GM12878 (cell line): ENCODE data around the gene KRTAP1-3.

Experiments used
- EP300 ChIP-seq, 2 experiments: fragments of 150-350 bp in 1 of 2; IDR thresholded peaks; 2 replicates each; pipeline ENCODE4 v1.6.1; 2011 to 2012; ENCODE audit warnings: low read depth in 2 of 2, low read length in 2 of 2, borderline replicate concordance in 1 of 2, improper control_type of control experiment in 1 of 2, inconsistent platforms in 1 of 2; ENCODE audit not compliant: control insufficient read depth in 1 of 2
- FOXK2 ChIP-seq: fragments of 450-650 bp; IDR thresholded peaks from 2 replicates; pipeline ENCODE4 v1.6.1; 2017; ENCODE audit warnings: mild to moderate bottlenecking, moderate library complexity
- MXI1 ChIP-seq: fragments of 150-350 bp; IDR thresholded peaks from 2 replicates; pipeline ENCODE4 v1.6.1; 2011; ENCODE audit warnings: low read depth, mild to moderate bottlenecking, inconsistent platforms, low read length, improper control_type of control experiment
- POLR2A ChIP-seq: IDR thresholded peaks from 2 replicates; pipeline ENCODE4 v1.6.1; 2011; ENCODE audit warnings: low read depth, mild to moderate bottlenecking, low read length
- ZNF274 ChIP-seq: IDR thresholded peaks from one replicate; pipeline ENCODE4 v1.8.0; 2011; ENCODE audit not compliant: insufficient read length, insufficient read depth
- TF ChIP-seq, protein P1 (sequence below): IDR thresholded peaks from 2 replicates; pipeline ENCODE4 v1.6.1; 2011; ENCODE audit warnings: low read depth, low read length, improper control_type of control experiment, borderline replicate concordance
- TF ChIP-seq, protein P2 (sequence below): fragments of 450-650 bp; formaldehyde crosslinking; IDR thresholded peaks from 2 replicates; pipeline ENCODE4 v1.4.0; 2020; ENCODE audit warnings: mild to moderate bottlenecking, moderate library complexity

DNA sequence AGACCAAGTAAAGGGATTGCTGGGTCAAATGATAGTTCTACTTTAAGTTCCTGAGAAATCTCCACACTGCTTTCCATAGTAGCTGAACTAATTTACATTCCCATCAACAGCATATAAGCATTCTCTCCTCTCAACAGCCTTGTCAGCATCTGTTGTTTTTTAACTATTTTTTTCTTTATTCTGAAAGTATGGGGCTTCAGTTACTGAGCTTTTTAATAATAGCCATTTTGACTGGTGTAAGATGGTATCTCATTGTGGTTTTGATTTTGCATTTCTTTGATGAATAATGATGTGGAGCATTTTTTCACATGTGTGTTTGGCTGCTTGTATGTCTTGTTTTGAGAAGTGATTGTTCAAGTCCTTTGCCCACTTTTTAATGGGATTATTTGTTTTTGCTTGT is 17.9 kb upstream of the KRTAP1-3 start:
- TF ChIP-seq, protein P1, sequence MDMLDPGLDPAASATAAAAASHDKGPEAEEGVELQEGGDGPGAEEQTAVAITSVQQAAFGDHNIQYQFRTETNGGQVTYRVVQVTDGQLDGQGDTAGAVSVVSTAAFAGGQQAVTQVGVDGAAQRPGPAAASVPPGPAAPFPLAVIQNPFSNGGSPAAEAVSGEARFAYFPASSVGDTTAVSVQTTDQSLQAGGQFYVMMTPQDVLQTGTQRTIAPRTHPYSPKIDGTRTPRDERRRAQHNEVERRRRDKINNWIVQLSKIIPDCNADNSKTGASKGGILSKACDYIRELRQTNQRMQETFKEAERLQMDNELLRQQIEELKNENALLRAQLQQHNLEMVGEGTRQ = no peak
- TF ChIP-seq POLR2A (no peak), ZNF274 (no peak), MXI1 (no peak), FOXK2 (no peak), EP300 (IDR thresholded peaks at IDR 0.05; ENCODE audit: borderline replicate concordance in 1 of 2, control insufficient read depth in 1 of 2, low read depth in 2 of 2, low read length in 2 of 2) (no peak)
- TF ChIP-seq, protein P2, sequence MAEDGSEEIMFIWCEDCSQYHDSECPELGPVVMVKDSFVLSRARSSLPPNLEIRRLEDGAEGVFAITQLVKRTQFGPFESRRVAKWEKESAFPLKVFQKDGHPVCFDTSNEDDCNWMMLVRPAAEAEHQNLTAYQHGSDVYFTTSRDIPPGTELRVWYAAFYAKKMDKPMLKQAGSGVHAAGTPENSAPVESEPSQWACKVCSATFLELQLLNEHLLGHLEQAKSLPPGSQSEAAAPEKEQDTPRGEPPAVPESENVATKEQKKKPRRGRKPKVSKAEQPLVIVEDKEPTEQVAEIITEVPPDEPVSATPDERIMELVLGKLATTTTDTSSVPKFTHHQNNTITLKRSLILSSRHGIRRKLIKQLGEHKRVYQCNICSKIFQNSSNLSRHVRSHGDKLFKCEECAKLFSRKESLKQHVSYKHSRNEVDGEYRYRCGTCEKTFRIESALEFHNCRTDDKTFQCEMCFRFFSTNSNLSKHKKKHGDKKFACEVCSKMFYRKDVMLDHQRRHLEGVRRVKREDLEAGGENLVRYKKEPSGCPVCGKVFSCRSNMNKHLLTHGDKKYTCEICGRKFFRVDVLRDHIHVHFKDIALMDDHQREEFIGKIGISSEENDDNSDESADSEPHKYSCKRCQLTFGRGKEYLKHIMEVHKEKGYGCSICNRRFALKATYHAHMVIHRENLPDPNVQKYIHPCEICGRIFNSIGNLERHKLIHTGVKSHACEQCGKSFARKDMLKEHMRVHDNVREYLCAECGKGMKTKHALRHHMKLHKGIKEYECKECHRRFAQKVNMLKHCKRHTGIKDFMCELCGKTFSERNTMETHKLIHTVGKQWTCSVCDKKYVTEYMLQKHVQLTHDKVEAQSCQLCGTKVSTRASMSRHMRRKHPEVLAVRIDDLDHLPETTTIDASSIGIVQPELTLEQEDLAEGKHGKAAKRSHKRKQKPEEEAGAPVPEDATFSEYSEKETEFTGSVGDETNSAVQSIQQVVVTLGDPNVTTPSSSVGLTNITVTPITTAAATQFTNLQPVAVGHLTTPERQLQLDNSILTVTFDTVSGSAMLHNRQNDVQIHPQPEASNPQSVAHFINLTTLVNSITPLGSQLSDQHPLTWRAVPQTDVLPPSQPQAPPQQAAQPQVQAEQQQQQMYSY = no peak
